Ovary (tissue), 3 donors: ENCODE results near the gene SPSB3.

ENCODE experiments used
- POLR2A ChIP-seq: fragments of 450-650 bp; IDR thresholded peaks from one replicate; pipeline ENCODE4 v1.6.1; 2017; ENCODE audit warnings: antibody characterized with exemption, mild to moderate bottlenecking, moderate library complexity
- TF ChIP-seq, protein P1 (sequence below), 3 donors: fragments of 450-650 bp in 2 of 3; fragments of 200-600 bp in 1 of 3; IDR thresholded peaks; one replicate each; pipeline versions ENCODE4 v1.5.1 to v1.8.0; 2016 to 2022; ENCODE audit warnings: antibody characterized with exemption in 3 of 3, mild to moderate bottlenecking in 1 of 3
- donor health status: DM: no; HTN: no; CAD: no.

GRCh38 chr16:1778200-1779179 is 3.9 kb downstream of the SPSB3 start:
- TF ChIP-seq, protein P1, sequence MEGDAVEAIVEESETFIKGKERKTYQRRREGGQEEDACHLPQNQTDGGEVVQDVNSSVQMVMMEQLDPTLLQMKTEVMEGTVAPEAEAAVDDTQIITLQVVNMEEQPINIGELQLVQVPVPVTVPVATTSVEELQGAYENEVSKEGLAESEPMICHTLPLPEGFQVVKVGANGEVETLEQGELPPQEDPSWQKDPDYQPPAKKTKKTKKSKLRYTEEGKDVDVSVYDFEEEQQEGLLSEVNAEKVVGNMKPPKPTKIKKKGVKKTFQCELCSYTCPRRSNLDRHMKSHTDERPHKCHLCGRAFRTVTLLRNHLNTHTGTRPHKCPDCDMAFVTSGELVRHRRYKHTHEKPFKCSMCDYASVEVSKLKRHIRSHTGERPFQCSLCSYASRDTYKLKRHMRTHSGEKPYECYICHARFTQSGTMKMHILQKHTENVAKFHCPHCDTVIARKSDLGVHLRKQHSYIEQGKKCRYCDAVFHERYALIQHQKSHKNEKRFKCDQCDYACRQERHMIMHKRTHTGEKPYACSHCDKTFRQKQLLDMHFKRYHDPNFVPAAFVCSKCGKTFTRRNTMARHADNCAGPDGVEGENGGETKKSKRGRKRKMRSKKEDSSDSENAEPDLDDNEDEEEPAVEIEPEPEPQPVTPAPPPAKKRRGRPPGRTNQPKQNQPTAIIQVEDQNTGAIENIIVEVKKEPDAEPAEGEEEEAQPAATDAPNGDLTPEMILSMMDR (IDR thresholded peaks at IDR 0.05), result no peak
- TF ChIP-seq POLR2A, result no peak
